Panc1 (cell line): ENCODE results near the gene CAV3.
"Not testable (repeated sequence)": the region's sequence is repeated elsewhere in the genome, so short reads cannot be mapped to it uniquely, and the experiment has no call there.

ENCODE experiments used
- CTCF ChIP-seq: fragments of 450-650 bp; IDR thresholded peaks from 2 replicates; pipeline ENCODE4 v1.5.1; 2017; ENCODE audit warnings: mild to moderate bottlenecking
- POLR2AphosphoS5 ChIP-seq: IDR thresholded peaks from 2 replicates; pipeline ENCODE4 v1.6.1; 2012; ENCODE audit warnings: mild to moderate bottlenecking, low read depth, low read length, moderate library complexity
- SIN3A ChIP-seq: IDR thresholded peaks from 2 replicates; pipeline ENCODE4 v1.6.1; 2012; ENCODE audit warnings: low read depth, mild to moderate bottlenecking, low read length, moderate library complexity, borderline replicate concordance; ENCODE audit not compliant: insufficient read depth
- TCF7L2 ChIP-seq: IDR thresholded peaks from 2 replicates; pipeline ENCODE4 v1.6.1; 2011; ENCODE audit warnings: mild to moderate bottlenecking, low read depth, low read length, inconsistent platforms
- TF ChIP-seq, protein P1 (sequence below), 2 experiments: IDR thresholded peaks; 2 replicates each; pipeline ENCODE4 v1.6.1; 2011 to 2012; ENCODE audit warnings: low read depth in 2 of 2, control low read depth in 1 of 2, low read length in 1 of 2, mild to moderate bottlenecking in 1 of 2, moderate library complexity in 1 of 2; ENCODE audit not compliant: insufficient read depth in 1 of 2

DNA sequence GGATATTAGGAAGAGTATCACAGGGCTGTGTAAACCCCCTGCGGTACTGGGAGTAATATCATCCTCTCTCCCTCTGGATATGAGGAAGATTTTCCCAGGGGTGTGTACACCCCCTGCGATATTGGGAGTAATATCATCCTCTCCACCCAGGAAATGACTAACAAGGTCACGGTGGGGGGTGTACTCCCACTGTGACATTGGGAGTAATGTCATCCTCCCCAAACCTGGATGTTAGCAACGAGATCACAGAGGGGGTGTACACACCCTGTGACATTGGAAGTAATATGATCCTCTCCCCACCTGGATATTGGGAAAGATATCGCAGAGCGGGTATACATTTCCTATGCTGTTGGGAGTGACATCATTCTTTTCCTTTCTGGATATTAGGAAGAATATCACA lies 48.6 kb upstream of the CAV3 start:
- TF ChIP-seq CTCF, POLR2AphosphoS5, SIN3A, TCF7L2: not testable (repeated sequence)
- TF ChIP-seq, protein P1, sequence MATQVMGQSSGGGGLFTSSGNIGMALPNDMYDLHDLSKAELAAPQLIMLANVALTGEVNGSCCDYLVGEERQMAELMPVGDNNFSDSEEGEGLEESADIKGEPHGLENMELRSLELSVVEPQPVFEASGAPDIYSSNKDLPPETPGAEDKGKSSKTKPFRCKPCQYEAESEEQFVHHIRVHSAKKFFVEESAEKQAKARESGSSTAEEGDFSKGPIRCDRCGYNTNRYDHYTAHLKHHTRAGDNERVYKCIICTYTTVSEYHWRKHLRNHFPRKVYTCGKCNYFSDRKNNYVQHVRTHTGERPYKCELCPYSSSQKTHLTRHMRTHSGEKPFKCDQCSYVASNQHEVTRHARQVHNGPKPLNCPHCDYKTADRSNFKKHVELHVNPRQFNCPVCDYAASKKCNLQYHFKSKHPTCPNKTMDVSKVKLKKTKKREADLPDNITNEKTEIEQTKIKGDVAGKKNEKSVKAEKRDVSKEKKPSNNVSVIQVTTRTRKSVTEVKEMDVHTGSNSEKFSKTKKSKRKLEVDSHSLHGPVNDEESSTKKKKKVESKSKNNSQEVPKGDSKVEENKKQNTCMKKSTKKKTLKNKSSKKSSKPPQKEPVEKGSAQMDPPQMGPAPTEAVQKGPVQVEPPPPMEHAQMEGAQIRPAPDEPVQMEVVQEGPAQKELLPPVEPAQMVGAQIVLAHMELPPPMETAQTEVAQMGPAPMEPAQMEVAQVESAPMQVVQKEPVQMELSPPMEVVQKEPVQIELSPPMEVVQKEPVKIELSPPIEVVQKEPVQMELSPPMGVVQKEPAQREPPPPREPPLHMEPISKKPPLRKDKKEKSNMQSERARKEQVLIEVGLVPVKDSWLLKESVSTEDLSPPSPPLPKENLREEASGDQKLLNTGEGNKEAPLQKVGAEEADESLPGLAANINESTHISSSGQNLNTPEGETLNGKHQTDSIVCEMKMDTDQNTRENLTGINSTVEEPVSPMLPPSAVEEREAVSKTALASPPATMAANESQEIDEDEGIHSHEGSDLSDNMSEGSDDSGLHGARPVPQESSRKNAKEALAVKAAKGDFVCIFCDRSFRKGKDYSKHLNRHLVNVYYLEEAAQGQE (IDR thresholded peaks at IDR 0.05; ENCODE audit: insufficient read depth in 1 of 2, low read depth in 2 of 2, low read length in 1 of 2), result not testable (repeated sequence)
